GM19351 (cell line): Measurements from ENCODE around the gene PFN4.
"Not testable (repeated sequence)": the region's sequence is repeated elsewhere in the genome, so short reads cannot be mapped to it uniquely, and the experiment has no call there.

Source experiments
- ATAC-seq: cut with Tn5 transposase; IDR thresholded peaks from one replicate; pipeline ENCODE4 v1.9.1; 2021; ENCODE audit warnings: mild to moderate bottlenecking, moderate library complexity; ENCODE audit not compliant: unreplicated experiment

PFN4 gene

DNA sequence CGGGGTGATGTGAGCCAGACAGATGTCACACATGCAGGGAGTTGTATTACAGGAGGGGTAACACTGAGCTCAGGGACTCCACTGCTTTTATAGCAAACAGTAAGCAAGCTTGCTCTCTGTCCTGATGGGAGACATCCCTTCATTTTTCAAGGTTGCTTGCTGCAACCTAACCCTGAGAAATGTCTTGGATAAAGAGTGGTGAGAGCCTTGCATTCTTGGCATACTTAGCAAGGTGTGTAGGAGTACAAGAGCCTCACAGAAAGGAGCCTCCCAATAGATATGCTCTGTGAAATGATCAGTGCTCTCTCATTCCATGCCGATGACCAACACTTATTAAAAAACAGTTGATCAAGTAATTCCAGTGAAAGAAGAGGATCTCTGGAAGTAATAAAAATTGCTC is 8.1 kb downstream of the PFN4 start:
- no peak for ATAC-seq

DNA sequence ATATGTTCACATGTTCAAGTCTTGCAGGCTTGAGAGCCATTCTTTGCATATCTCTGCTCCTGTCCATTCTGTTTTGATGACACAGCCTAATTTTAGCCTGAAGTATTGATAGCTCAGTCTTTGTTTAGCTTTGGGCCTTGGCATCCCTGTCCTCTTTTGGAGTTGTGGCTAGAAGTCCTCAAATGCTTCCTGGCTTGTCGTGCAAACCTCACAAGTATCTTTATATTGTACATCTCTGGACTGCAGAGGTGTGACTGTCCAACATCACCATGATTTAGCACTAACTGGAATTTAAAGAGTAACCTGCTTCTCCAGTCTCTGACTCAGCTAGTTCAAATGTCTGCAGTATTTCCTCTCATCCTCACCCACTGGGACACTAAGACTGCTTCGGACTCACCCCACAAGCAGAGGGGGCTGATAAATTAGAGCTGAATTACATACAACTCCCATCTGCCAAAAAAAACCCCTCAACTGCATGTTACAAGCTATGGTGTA is 11.7 kb downstream of the PFN4 start:
- ATAC-seq: no peak

DNA sequence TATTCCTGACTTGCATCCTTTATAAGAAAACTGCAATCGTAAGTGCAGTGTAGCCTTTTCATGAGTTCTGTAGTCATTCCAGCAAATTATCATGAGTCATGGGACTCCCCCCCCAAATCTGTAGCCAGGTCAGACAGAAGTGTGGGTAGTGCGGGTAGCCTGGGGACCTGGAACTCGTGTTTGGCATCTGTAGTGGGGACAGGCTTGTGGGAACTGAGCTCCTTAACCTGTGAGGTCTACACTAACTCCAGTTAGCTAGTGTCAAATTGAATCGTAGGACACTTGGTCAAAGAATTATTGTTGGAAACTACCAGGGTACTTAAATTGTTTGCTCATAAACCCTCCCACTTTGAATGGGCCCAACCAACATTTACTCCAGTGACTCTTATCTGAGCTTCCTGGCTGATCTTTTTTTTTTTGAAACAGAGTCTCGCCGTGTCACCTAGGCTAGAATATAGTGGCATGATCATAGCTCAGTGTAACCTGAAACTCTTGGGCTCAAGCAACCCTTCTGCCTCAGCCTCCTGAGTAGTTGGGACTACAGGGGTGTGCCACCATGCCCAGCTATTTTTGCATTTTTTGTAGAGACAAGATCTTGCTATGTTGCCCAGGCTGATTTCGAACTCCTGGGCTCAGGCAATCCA is 12.4 kb downstream of the PFN4 start:
- ATAC-seq: no peak

DNA sequence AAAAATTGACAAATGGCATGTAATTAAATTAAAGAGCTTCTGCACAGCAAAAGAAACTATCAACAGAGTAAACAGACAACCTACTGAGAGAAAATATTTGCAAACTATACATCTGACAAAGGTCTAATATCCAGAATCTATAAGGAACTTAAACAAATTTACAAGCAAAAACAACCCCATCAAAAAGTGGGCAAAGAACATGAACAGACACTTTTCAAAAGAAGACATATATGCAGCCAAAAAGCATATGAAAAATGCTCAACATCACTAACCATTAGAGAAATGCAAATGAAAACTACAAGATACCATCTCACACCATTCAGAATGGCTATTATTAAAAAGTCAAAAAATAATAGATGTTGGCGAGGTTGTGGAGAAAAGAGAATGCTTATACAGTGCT is 13.7 kb downstream of the PFN4 start:
- ATAC-seq: not testable (repeated sequence)

DNA sequence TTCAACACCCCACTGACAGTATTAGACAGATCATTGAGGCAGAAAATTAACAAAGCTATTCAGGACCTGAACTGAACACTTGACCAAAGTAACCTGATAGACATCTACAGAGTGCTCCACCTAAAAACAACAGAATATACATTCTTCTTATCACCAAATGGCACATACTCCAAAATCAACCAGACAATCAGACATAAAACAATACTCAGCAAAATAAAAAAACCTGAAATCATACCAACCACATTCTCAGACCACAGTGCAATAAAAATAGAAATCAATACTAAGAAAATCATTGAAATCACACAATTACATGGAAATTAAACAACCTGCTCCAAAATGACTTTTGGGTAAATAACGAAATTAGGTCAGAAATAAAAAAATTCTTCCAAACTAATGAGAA is 15.8 kb downstream of the PFN4 start:
- no peak for ATAC-seq

DNA sequence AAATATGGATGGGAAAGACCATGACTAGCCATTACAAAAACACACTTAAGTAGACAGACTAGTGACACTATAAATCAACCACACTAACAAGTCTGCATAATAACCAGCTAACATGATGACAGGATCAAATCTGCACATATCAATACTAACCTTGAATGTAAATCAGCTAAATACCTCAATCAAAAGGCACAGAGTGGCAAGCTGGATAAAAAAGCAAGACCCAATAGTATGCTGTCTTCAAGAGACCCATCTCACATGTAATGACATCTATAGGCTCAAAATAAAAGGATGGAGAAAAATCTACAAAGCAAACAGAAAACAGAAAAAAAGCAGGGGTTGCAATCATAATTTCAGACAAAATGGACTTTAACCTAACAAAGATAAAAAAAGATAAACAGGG is 16.3 kb downstream of the PFN4 start:
- ATAC-seq: no peak

DNA sequence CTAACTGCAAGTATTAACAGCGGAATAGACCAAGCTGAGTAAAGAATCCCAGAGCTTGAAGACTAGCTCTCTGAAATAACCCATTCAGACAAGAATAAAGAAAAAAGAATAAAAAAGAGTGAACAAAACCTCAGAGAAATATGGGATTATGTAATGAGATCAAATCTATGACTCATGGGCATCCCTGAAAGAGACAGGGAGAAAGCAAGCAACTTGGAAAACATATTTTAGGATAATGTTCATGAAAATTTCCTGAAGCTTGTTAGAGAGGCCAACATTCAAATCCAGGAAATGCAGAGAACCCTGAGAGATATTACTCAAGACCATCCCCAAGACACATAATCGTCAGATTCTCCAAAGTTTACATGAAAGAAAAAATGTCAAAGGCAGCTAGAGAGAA is 17.3 kb downstream of the PFN4 start:
- no peak for ATAC-seq

DNA sequence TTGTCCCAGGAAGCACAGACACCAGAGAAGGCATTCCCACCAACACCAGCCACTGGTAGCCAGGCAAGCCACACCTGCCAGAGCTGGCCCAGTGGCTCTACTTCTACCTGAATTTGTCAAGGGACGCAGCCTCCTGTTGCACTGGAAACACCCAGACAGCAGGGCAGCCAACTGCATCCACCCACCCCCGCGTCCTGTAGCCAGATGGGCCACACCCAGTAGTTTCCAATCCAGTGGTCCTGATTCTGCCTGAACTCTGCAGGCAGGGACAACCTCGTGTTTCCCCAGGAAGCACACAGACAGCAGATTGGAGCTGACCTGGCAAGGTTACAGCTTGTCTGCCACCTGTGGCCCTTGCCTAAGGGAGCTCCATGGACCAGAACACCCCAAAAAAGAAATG is 18.2 kb downstream of the PFN4 start:
- ATAC-seq: no peak

DNA sequence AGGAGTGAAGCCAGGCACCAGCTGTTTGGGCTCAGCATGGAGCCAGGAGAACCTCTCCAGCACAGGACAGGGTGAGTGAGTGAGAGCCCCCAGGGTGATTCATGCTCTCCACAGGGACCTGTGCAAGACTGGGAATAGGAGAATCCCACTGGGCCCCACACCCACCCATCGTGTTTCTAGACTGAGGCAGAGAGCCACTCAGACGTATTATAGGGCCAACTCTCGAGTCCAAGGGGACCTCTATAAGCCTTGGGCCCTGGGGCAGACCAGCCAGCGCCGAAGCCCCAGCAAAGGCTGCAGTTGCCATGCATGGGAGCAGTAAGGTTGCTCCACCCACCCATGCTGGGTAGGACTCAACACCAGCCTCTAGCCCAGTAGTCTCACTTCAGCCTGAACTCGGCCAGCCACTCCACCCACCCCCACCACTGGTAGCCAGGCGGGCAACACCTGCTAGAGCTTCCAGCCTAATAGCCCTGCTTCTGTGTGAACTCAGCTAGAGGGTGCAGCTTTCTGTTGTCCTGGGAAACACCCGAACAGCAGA is 19.0 kb downstream of the PFN4 start:
- no peak for ATAC-seq

DNA sequence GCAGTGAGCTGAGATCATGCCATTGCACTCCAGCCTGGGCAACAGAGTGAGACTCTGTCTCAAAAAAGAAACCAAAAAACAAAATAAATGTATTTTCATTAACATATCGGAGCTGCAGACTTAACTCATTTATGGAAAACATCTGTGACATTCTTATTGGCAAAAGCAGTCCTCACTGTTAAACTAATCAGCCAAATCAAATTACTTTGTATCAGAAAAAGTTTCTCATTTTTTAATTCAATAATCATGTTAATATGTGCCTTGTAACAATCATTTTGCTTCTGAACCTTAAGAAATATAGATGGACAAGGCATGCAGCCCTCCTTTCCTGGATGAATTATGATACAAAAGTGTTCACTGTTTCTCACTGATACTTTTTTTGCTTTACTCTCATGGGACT is 20.5 kb downstream of the PFN4 start:
- no peak for ATAC-seq

DNA sequence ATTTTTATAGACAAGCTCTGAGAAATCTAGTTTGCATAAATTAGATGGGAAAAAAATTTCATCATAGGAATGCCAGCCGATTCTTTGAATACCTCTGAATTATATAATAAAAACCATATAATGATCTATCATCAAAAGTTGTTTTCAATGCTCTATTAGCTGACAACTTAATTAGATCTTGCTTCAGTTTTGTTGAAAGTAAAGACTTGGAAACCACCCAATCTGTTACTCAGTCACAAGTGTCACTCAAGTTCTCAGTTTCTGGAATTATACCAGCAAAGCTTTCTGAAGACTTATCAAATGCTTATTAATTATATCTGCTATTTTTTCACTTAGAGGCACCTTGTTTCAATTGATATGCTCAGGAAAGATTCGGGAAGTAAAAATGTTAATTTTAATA is 21.1 kb downstream of the PFN4 start:
- ATAC-seq: no peak

DNA sequence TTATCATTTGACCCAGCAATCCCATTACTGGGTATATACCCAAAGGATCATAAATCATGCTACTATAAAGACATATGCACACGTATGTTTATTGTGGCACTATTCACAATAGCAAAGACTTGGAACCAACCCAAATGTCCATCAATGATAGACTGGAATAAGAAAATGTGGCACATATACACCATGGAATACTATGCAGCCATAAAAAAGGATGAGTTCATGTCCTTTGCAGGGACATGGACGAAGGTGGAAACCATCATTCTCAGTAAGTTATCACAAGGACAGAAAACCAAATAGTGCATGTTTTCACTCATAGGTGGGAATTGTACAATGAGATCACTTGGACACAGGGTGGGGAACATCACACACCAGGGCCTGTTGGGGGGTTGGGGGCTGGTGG is 22.4 kb downstream of the PFN4 start:
- ATAC-seq: not testable (repeated sequence)

DNA sequence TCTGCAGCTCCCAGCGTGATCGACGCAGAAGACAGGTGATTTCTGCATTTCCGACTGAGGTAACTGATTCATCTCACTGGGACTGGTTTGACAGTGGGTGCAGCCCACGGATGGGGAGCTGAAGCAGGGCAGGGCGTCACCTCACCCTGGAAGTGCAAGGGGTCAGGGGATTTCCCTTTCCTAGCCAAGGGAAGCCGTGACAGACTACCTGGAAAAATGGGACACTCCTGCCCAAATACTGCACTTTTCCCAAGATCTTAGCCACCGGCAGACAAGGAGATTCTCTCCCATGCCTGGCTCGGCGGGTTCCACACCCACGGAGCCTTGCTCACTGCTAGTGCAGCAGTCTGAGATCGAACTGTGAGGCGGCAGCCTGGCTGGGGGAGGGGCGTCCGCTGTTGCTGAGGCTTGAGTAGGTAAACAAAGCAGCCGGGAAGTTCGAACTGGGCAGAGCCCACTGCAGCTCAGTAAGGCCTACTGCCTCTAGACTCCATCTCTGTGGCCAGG is 27.9 kb downstream of the PFN4 start:
- not testable (repeated sequence) for ATAC-seq

DNA sequence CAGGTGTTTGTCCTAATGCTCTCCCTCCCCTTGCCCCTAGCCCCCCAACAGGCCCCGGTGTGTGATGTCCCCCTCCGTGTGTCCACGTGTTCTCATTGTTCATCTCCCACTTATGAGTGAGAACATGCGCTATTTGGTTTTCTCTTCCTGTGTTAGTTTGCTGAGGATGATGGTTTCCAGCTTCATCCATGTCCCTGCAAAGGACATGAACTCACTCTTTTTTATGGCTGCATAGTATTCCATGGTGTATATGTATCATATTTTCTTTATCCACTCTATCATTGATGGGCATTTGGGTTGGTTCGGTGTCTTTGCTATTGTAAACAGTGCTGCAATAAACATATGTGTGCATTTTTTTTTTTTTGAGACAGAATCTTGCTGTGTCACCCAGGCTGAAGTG is 29.9 kb downstream of the PFN4 start:
- not testable (repeated sequence) for ATAC-seq

DNA sequence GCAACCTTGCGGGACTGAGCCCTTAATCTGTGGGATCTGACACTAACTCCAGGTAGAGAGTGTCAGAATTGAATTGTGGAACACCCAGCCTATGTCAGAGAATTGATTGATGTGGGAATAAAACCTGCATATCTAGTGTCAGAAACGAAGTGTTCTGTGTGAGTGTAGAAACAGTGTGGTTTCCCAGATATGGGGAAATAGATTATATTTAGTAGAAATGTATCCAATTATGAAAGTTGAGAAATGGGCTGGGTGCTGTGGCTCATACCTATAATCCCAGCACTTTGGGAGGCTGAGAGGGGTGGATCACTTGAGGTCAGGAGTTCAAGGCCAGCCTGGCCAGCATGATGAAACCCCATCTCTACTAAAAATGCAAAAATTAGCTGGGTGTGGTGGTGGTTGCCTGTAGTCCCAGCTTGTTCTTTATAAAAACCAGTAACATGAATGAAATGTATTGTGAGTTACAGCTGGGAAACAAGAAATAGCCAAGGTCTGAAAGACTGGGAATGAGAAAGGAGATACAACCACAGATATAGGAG is 34.2 kb downstream of the PFN4 start:
- no peak for ATAC-seq

DNA sequence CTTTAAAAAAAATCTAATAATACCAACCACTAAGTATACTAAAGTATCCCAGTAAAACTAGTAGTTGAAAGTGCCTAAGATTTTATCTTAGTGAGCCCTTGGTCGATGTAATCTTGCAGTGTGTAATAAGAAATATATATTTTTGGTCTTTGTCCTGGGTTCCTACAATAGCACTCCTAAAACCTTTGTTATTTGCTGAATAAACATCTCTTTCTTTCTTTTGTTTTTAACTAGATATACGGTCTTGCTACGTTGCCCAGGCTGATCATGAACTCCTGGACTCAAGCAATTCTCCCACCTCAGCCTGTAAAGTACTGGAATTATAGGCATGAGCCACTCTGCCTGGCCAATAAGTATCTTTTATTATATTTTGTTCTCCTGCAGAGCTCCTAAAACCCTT is 36.1 kb downstream of the PFN4 start:
- no peak for ATAC-seq

DNA sequence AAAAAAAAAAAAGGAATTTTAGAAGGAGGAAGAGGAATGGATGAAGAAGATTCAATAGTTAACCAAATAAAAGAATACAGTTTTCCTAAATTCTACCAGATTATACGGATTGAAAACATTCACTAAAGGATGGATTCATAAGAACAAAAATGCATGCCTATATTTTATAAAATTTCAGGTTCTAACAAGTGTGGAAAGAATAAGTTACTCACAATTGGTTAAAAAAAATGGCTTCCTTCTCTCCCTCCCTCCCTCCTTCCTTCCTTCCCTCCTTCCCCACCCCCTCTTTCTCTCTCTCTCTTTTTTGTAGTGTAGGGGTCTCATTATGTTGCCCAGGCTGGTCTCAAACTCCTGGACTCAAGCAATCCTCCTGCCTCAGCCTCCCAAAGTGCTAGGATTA is 36.9 kb downstream of the PFN4 start:
- no peak for ATAC-seq

DNA sequence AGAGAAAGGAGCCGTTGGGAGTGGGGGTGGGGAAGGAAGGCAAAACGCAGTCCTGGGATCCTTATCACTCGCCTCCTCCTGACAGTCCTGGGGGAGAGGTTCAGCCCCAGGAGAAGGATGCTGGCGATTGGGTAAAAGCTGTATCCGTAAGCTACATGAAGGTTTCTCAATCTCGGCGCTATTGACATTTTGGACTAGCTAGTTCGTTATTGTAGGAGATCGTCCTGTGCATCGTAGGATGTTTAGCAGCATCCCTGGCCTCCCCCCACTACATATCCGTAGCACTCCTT is 38.0 kb downstream of the PFN4 start:
- ATAC-seq: no peak

DNA sequence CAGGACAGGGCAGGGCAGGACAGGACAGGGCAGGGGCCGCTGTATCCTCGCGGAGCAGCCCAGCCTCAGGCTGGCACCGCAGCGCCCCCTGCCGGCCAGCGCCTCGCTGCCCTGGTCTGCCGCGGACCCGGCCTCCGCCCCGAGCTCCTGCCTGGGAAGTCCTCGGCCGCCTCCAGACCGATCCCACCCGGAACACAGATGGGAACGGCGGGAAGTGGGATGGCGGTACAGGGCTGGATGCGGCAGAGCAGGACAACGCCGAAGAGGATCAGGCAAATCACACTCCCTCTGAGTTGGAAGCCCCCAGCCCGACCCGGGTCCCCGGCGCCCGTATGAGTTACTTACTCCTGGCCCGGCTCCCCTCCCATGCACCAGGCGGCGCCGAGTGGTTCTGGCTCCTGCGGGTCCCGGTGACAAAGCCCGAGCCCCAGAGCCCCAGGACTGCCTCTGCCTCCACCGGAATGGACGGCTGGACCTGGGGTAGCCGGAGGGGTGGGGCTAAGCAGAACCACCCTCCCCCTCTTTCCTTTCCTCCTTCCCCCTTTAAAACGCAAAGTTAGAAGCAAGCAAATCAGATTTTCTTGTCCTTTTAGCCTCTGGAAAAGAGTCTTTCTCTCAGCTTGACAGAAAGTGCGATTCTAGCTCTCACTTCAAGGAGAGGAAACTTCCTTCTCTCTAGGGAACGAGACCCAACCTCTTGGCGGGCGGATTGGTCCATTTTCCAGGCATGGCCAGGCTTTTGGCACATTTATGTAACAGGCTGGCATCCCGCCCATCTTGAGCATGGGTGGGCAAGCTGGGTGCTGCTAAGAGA is 38.5 kb downstream of the PFN4 start, which contains the start of gene TP53I3:
Gene TP53I3, minus strand, starts transcription at position 449 of the 814 bp plus-strand sequence. CDS start 508 bp downstream, outside the sequence.
- peak; percentile 76 for ATAC-seq

DNA sequence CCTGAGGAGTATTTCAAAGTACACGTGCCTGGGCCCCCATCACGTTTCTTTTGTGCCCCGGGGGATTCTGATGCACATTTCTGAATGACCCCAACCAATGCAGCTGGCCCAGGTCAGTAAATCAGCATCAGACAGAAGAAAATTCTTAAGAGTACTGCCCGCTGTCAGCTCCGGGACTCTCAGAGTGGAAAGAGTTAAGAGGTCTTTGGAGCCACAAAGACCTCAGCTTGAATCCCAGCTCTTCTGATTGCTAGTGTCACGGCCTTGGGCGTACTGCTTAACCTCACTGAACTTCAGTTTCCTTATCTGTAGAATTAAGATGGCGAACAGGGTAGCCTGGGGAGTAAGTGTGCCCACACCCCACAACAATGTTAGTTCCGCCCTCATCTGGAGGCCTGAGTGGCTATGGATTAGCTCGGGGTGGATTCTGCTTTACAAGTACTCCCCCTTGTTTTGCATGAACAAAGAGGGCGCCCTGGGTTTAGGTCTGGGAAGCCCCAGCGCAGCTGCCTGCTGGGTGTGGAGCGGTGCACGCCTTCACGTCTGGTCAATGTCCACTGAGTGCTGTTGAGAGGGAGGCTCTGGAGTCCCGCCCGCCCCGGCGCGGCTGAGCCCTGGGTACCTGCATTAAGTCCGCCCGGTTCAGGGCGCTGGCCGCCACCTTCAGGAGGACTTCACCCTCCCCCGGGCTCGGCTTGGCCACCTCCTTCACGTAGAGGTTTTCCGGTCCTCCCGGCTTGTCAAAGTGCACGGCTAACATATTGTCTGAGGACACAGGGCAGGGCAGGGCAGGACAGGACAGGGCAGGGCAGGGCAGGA is 39.4 kb downstream of the PFN4 start:
- ATAC-seq: peak; percentile 79
